Measurements from ENCODE around the gene CELSR1. TPM values are rescaled to one million over a fixed set of nuclear protein-coding genes. Genes with fewer than 3 reads are reported as not detected.

The CELSR1 gene
- total and polyA plus RNA-seq, 2 of the 13 experiments (the other 11 are each of a cell fraction or from before 2014, with no cell fraction given) = 0.78 to 1.8 TPM

- TF ChIP-seq ATF3 (CRISPR knock-in tag; IDR thresholded peaks at IDR 0.05) (peak; percentile 15; the same call in 1 of the 2 replicates), ZBTB4 (CRISPR knock-in tag; IDR thresholded peaks at IDR 0.05; ENCODE audit: borderline replicate concordance) (peak; percentile 94; the same call in 1 of the 2 replicates), ARID4A (CRISPR knock-in tag; IDR thresholded peaks at IDR 0.05; ENCODE audit: borderline replicate concordance) (peak; percentile 37; the same call in 1 of the 2 replicates), ZNF350 (CRISPR knock-in tag; IDR thresholded peaks at IDR 0.05; ENCODE audit: borderline replicate concordance, low read depth) (peak; percentile 62; the same call in 1 of the 2 replicates), SMARCC2 (IDR thresholded peaks at IDR 0.05) (no peak), ZNF124 (CRISPR knock-in tag; IDR thresholded peaks at IDR 0.05) (peak; percentile 79; the same call in 1 of the 2 replicates), STAT5B (CRISPR knock-in tag; IDR thresholded peaks at IDR 0.05) (no peak), HDAC2 (CRISPR knock-in tag; IDR thresholded peaks at IDR 0.05) (peak; percentile 88), ZNF550 (CRISPR knock-in tag; IDR thresholded peaks at IDR 0.05; ENCODE audit: borderline replicate concordance) (no peak), DNMT3B (CRISPR knock-in tag; conservative IDR thresholded peaks at IDR 0.05) (0 out of 2 replicates have a peak, but pooled peaks have one; percentile 42), SRSF9 (IDR thresholded peaks at IDR 0.05; ENCODE audit: borderline replicate concordance, insufficient read depth, low read depth, low read length, poor library complexity, severe bottlenecking) (no peak), MYPOP (CRISPR knock-in tag; IDR thresholded peaks at IDR 0.05) (no peak; the same call in 1 of the 2 replicates), ZNF788 (CRISPR knock-in tag; IDR thresholded peaks at IDR 0.05; ENCODE audit: borderline replicate concordance) (peak; percentile 69; the same call in 1 of the 2 replicates), ZNF781 (CRISPR knock-in tag; IDR thresholded peaks at IDR 0.05; ENCODE audit: borderline replicate concordance, not compliant biosample characterization) (no peak), ZNF891 (CRISPR knock-in tag; IDR thresholded peaks at IDR 0.05) (0 out of 2 replicates have a peak, but pooled peaks have one; percentile 9), ZFP90 (CRISPR knock-in tag; IDR thresholded peaks at IDR 0.05; ENCODE audit: borderline replicate concordance) (peak; percentile 49; the same call in 1 of the 2 replicates), ZNF607 (CRISPR knock-in tag; IDR thresholded peaks at IDR 0.05; ENCODE audit: borderline replicate concordance) (0 out of 2 replicates have a peak, but pooled peaks have one; percentile 83), KAT8 (CRISPR knock-in tag; IDR thresholded peaks at IDR 0.05) (peak; percentile 79), SNAPC2 (CRISPR knock-in tag; IDR thresholded peaks at IDR 0.05) (0 out of 2 replicates have a peak, but pooled peaks have one; percentile 30)
These were observed 106.2 kb downstream of the CELSR1 start (continued) for GRCh38 chr22:46430961-46431838.
